Esophagus muscularis mucosa (tissue), 3 donors: ENCODE data around the gene PDLIM5.

Experiments used
- CTCF ChIP-seq, 3 experiments: fragments of 200-600 bp in 2 of 3; fragments of 450-650 bp in 1 of 3; sonication (generic) in 2 of 3; IDR thresholded peaks; one replicate each; pipeline ENCODE4 v1.5.1; 2017 to 2019; ENCODE audit warnings: antibody characterized with exemption in 3 of 3, mild to moderate bottlenecking in 2 of 3, moderate library complexity in 1 of 3
- POLR2A ChIP-seq: fragments of 450-650 bp; IDR thresholded peaks from one replicate; pipeline ENCODE4 v1.6.1; 2017; ENCODE audit warnings: antibody characterized with exemption, moderate library complexity, mild to moderate bottlenecking, low read depth
- POLR2AphosphoS5 ChIP-seq, 2 donors: sonication (generic); formaldehyde crosslinking; IDR thresholded peaks; one replicate each; pipeline ENCODE4 v1.6.1; 2017; ENCODE audit warnings: antibody characterized with exemption in 2 of 2

DNA sequence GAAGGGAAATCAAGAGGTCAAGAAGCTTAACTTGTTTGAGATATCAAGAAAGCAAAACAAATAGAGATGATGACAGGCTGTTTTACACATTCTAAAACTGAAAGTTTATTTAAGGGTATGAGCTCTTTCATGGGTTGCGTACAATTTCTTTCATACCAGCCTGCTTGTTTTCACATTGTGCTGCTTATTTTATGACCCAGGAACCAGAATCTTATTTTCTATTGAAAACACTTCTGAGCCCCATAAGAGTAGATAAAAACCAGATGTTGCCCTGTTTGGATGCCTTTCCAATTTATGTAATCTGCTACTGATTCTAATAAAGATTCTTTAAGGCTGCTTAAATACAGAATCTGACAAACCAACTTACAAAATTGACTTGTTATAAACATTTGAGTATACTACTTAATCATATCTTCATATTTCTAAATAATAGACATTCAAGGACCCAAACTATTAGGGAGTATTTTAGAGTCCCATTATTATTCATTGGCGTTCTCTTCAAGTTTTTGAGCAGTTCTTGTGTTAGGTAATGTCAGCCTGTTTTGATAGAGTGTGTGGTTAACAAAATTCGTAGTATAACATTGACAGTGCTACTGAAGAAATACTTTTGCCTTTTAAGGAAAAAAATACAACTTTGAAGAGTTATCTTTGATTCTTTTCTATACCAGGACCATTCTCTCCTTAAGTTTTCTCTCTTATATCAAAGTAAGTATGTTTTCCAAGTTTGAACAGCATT is 74.4 kb downstream of the PDLIM5 start:
- TF ChIP-seq CTCF (IDR thresholded peaks at IDR 0.05) (no peak), POLR2AphosphoS5 (IDR thresholded peaks at IDR 0.05) (no peak), POLR2A (no peak)
